ENCODE measurements around the gene EPHB1. TPM values are rescaled to one million over a fixed set of nuclear protein-coding genes. Genes with fewer than 3 reads are reported as not detected.
"Not testable (repeated sequence)": the region's sequence is repeated elsewhere in the genome, so short reads cannot be mapped to it uniquely, and the experiment has no call there.

EPHB1 gene
- total RNA-seq, 4 donors from 2014 or later: 2.3 to 5.6 (median 4.6) TPM

DNA sequence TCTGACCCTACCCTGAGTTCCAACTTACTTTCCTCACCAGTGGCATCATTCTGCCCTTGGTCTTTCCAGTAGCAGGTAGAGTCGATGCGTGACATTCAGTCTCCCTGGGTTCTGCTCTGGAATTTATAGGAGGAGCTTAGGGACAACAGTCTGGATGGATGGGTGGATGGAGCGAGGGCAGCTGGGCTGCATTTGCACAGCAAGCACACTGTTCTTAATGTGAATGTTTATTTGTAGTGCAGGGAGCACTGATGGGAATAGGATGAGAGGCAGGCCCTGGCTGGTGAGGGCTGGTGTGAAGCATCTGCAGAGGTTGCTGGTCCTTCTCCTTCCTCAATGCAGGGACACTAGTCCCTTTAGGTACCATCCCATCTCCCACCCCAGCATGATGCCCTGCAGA, 176.2 kb downstream of the EPHB1 start:
- TF ChIP-seq, protein P1, sequence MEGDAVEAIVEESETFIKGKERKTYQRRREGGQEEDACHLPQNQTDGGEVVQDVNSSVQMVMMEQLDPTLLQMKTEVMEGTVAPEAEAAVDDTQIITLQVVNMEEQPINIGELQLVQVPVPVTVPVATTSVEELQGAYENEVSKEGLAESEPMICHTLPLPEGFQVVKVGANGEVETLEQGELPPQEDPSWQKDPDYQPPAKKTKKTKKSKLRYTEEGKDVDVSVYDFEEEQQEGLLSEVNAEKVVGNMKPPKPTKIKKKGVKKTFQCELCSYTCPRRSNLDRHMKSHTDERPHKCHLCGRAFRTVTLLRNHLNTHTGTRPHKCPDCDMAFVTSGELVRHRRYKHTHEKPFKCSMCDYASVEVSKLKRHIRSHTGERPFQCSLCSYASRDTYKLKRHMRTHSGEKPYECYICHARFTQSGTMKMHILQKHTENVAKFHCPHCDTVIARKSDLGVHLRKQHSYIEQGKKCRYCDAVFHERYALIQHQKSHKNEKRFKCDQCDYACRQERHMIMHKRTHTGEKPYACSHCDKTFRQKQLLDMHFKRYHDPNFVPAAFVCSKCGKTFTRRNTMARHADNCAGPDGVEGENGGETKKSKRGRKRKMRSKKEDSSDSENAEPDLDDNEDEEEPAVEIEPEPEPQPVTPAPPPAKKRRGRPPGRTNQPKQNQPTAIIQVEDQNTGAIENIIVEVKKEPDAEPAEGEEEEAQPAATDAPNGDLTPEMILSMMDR (IDR thresholded peaks at IDR 0.05): no peak
- TF ChIP-seq POLR2A (IDR thresholded peaks at IDR 0.05): no peak
- Histone ChIP-seq H3K4me3 (replicated peaks in 1 of 3) (no peak overlapping the region), H3K27ac (no peak overlapping the region), H3K27me3 (no peaks in the 10 kb centered on the region), H3K36me3 (no peaks in the 10 kb centered on the region), H3K4me1 (no peaks in the 10 kb centered on the region), H3K9me3 (no peaks in the 10 kb centered on the region)
- WGBS, 2 donors: 87 to 88% methylated on average over 3 of the region's 3 CpGs
- no peak for DNase-seq
- intact Hi-C loops (cut with DNase I): no loop called here

DNA sequence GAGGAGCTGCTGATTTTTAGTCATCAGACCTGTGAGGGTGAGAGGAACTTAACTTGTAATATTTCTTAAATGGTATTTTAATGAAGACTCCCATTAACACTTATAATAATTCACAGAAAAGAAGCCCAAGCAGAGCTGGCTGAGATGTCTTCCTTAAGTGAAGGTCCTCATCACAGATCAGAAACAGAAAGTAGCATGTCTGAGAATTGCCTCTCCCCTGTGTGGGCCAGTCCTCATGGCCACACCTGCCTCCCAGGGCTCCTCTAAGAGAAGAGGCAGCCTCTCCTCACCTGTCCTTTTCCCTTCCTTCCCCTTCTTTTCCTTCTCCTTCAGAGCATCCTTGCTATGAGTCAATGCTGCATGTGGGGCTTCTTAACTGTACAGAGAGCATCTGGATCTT, 176.8 kb downstream of the EPHB1 start:
- H3K4me3 ChIP-seq (replicated peaks in 1 of 3); H3K36me3 ChIP-seq; DNase-seq; intact Hi-C loops (cut with DNase I); H3K9me3 ChIP-seq; H3K4me1 ChIP-seq; H3K27me3 ChIP-seq; H3K27ac ChIP-seq: not testable (repeated sequence)

DNA sequence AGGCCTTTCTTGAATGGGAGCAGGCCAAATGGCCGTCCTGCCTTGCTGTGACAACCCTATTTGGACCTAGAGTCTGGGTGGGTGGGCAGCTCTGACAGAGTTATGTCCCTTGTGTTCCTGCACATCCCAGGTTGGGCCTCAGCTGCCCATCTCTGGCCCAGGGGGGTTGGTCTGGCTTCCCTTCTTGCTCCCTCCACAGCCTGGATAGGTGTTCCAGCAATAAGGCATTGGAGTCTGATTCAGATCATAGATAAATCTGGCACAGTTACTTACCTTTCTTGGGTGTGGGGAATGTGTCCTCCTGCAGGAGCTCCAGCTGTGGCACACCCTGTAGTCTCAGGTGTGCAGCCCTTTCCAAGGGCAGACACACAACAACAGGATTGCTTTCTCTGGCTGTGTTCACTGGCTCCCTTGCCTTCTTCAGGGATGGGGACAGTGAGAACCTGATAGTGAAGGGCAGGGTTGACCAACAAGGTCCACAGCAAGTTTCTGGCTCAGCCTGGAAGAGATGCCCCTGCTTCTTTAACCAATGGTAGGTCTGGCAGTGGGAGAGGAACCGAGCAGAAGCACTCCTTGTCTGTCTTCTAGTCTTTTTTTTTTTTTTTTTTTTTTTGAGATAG, 177.9 kb downstream of the EPHB1 start:
- Histone ChIP-seq H3K27me3 (no peaks in the 10 kb centered on the region), H3K9me3 (no peaks in the 10 kb centered on the region), H3K4me1 (no peaks in the 10 kb centered on the region), H3K27ac (no peak overlapping the region), H3K36me3 (no peaks in the 10 kb centered on the region), H3K4me3 (replicated peaks in 1 of 3) (no peak overlapping the region)
- no peak for DNase-seq
- WGBS, 2 donors: 62 to 84% methylated on average over 2 of the region's 2 CpGs
- TF ChIP-seq, protein P1 (IDR thresholded peaks at IDR 0.05): no peak
- no peak for TF ChIP-seq POLR2A (IDR thresholded peaks at IDR 0.05)
- intact Hi-C loops (cut with DNase I): no loop called here

DNA sequence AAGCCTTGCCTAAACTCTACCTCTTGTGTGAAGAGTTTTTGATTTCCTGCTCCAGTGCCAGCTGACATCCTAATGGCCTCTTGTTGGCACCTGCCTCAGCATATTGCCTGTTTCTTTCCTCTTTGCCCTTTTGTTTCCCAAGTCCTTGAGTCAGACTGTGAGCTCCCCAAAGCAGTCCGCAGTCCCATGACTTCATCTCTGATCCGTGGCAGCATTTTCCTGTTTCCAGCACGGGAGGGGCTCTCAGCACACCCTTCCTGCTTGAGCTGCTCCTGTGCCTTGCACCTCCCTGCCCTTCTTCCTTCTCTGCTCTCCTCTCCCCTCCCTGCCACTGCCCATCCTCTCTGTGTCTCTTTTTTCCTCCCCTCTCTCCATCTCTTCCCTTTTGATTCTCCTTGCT, 179.6 kb downstream of the EPHB1 start:
- peak in 1 of 2 donors; percentile 5 for DNase-seq
- H3K4me3 ChIP-seq (replicated peaks in 1 of 3): no peak overlapping the region
- WGBS, 2 donors: 32 to 36% methylated on average over 3 of the region's 3 CpGs
- TF ChIP-seq, protein P1 (IDR thresholded peaks at IDR 0.05): no peak
- TF ChIP-seq POLR2A (IDR thresholded peaks at IDR 0.05): no peak
- no peaks in the 10 kb centered on the region for H3K4me1 ChIP-seq
- H3K36me3 ChIP-seq: no peaks in the 10 kb centered on the region
- H3K27me3 ChIP-seq: no peaks in the 10 kb centered on the region
- H3K27ac ChIP-seq: no peak overlapping the region
- intact Hi-C loops (cut with DNase I): no loop called here
- no peaks in the 10 kb centered on the region for H3K9me3 ChIP-seq

DNA sequence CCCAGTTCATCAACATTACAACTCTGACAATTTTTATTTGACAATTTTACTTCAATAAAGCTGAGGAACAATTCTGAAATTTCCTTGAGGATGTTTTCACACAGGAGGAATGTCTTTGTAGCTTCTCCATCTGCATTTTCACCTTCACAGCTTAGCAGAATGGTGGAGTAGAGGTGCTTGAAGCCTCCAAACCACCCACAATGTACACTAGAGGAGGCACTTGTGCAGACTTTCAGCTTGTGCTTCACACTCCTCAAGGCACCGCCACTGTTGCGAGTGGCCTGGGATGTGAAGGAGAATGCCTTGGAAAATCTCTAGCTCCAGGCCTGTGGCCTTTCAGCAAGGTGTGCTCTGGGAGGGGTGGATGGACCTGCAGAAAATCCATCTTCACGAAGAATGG, 181.9 kb downstream of the EPHB1 start:
- H3K4me3 ChIP-seq (replicated peaks in 1 of 3): no peak overlapping the region
- no peaks in the 10 kb centered on the region for H3K9me3 ChIP-seq
- TF ChIP-seq POLR2A (IDR thresholded peaks at IDR 0.05): no peak
- TF ChIP-seq, protein P1 (IDR thresholded peaks at IDR 0.05): peak in 3 of 6 experiments; percentile 4 to 25 (median 16)
- intact Hi-C loops (cut with DNase I): no loop called here
- peak; percentile 28 to 31 for DNase-seq
- H3K4me1 ChIP-seq: no peaks in the 10 kb centered on the region
- WGBS, 2 donors: 89 to 90% methylated on average over 3 of the region's 3 CpGs
- H3K36me3 ChIP-seq: no peaks in the 10 kb centered on the region
- no peak overlapping the region for H3K27ac ChIP-seq
- H3K27me3 ChIP-seq: no peaks in the 10 kb centered on the region

Measured in thyroid gland (tissue), 4 donors.